ENCODE data around the gene BMPR1B.
"Not testable (repeated sequence)": the region's sequence is repeated elsewhere in the genome, so short reads cannot be mapped to it uniquely, and the experiment has no call there.

BMPR1B gene

GRCh38 chr4:94763500-94763899, 5.7 kb downstream of the BMPR1B start:
- DNase-seq = no peak

GRCh38 chr4:94764069-94764468, 6.3 kb downstream of the BMPR1B start:
- no peak for DNase-seq

- DNase-seq = no peak
Observed at GRCh38 chr4:94765174-94765573, 7.4 kb downstream of the BMPR1B start.

- DNase-seq = no peak
Observed at GRCh38 chr4:94765648-94766047, 7.9 kb downstream of the BMPR1B start.

GRCh38 chr4:94766856-94767255, 9.1 kb downstream of the BMPR1B start:
- DNase-seq = no peak

GRCh38 chr4:94767446-94767845, 9.7 kb downstream of the BMPR1B start:
- DNase-seq = no peak

- no peak for DNase-seq
Observed at GRCh38 chr4:94782707-94783106, 25.0 kb downstream of the BMPR1B start.

GRCh38 chr4:94791701-94792100, 33.9 kb downstream of the BMPR1B start:
- no peak for DNase-seq

GRCh38 chr4:94798808-94799207, 41.1 kb downstream of the BMPR1B start:
- no peak for DNase-seq

- DNase-seq = no peak
Observed at GRCh38 chr4:94801016-94801415, 43.3 kb downstream of the BMPR1B start.

- DNase-seq = no peak
Observed at GRCh38 chr4:94802091-94802490, 44.3 kb downstream of the BMPR1B start.

- no peak for DNase-seq
Observed at GRCh38 chr4:94803181-94803580, 45.4 kb downstream of the BMPR1B start.

- DNase-seq = no peak
Observed at GRCh38 chr4:94804650-94805049, 46.9 kb downstream of the BMPR1B start.

- DNase-seq = no peak
Observed at GRCh38 chr4:94806376-94806775, 48.6 kb downstream of the BMPR1B start.

- DNase-seq = no peak
Observed at GRCh38 chr4:94811643-94812042, 53.9 kb downstream of the BMPR1B start.

GRCh38 chr4:94813221-94813620, 55.5 kb downstream of the BMPR1B start:
- DNase-seq = no peak

GRCh38 chr4:94814237-94814636, 56.5 kb downstream of the BMPR1B start:
- no peak for DNase-seq

- DNase-seq = no peak
Observed at GRCh38 chr4:94819371-94820168, 61.8 kb downstream of the BMPR1B start.

GRCh38 chr4:94826206-94826605, 68.5 kb downstream of the BMPR1B start:
- DNase-seq = no peak

GRCh38 chr4:94827481-94828110, 69.8 kb downstream of the BMPR1B start:
- DNase-seq = no peak

GRCh38 chr4:94828882-94829281, 71.1 kb downstream of the BMPR1B start:
- DNase-seq = no peak

GRCh38 chr4:94831607-94832006, 73.9 kb downstream of the BMPR1B start:
- DNase-seq = no peak

- DNase-seq = not testable (repeated sequence)
Observed at GRCh38 chr4:94832329-94832728, 74.6 kb downstream of the BMPR1B start.

- DNase-seq = no peak
Observed at GRCh38 chr4:94833394-94833793, 75.6 kb downstream of the BMPR1B start.

GRCh38 chr4:94834501-94834900, 76.7 kb downstream of the BMPR1B start:
- DNase-seq = no peak
